ENCODE results near the gene WIPI1.

Gene WIPI1

DNA sequence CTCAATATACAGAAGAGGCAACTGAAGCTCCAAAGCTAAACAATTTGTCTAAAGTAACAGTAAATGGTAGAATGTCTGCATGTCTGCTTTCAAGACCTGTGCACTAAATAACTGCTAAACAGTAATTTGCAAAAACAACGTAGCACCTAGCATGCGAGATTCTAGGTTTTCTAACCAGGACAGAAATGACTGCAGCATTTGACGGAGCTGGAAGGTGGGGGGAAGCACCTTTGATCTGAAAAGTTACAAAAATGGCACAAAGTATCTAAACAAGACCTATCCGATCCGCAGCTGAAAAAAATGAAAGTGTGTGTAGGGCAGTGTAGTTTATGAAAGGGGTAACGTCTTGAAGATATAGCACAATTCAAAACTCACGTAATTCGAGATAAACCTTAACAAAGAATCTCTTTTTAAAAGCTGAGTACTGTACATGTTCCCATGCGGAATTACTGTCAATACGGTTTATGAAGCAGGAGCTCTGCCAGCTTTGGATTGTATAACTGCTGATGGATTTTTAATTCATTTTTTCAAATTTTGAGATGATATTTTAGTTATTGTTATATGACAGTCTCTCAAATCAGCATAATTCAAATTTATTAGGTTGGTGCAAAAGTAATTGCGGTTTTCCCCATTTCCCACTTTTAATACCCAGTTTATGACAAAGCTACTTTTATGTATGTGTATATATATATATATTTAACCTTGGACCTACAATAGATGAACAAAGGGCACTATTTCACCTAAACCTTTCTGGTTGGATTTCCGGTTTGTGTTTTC, 1.2 kb upstream of the WIPI1 start:
- Histone ChIP-seq H3K9ac (ENCODE audit: insufficient read length) (no peak overlapping the region), H3K9me3 (ENCODE audit: low read depth, low read length) (no peaks in the 10 kb centered on the region), H3K36me3 (ENCODE audit: insufficient read depth, low read length) (no peaks in the 10 kb centered on the region), H3K27ac (no peak overlapping the region), H3K4me3 (peak overlapping the region; percentile 74)
- no peak for TF ChIP-seq POLR2AphosphoS5 (IDR thresholded peaks at IDR 0.05; ENCODE audit: borderline replicate concordance, low read depth, low read length)
- no peak for DNase-seq (ENCODE audit: low read depth, low spot score)

DNA sequence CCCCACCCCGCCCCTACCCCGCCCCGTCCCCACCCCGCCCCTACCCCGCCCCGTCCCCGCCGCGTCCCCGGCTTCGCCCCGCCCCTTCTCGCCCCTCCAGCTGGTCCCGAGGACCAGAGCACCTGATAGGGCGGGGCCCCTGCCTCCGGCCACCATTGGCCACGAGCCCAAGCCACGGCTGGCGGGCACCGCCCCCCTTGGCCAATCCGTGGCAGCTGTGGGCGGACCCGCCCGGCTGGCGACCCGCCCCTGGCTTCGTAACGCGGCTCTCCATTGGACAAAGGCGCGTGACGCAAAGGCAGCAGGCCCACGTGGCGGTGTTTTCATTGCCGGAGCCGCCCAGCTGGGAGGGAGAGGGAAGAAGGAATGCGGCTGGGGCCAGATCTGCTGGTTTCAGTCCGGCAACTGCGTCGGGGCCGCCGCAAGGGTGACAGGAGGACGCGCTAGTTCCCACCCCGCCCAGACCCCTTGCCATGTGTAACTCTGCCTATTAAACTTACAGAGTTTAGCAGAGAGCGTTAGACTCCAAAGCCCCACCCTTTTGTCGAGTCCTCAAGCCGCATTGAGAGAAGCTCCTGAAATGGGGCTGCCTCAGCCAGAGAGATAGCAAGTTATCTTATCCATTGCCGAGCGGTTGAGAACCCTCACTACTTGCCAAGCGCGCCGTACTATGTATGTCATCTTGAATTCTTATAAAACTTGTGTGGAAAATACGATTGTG, 403 bp upstream of the WIPI1 start:
- H3K27ac ChIP-seq = no peak overlapping the region

DNA sequence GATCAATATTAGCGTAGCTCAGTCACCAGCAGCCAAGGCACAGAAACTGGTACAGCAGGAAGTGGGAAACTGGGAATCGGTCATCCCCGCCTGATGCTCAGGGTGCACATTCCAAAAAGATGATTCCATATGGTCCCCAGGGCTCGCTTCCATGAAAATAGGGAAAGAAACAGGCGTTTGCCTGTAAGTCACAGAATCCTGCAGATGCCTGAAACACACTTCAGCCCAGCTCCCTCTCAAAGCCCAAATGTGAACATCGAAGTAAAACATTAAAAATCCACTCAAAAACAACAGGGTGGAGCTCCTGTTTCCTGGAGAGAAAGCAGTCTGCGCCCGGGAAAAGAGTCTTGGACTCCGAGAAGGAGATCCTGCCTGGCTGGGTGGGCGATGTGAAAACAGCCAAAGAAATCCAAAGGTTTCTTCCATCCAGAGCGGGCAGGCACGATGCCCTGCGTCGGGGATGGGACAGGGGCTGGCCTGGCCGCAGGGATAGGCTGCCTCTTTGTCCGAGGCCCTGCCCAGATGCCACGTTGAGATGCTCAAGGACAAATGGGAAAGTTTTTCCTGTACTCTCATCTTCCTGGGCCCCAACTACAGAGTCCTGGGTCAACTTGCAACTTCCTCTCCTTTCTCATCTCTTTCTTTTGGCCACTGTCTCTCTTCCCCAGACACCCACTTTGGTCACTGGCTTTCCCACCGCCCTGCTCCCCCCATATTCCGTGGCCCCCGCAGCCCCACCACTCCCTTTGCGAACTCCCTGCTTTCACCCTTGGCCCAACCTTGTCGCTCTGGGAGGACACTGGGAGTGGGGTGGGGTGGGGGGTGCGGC, 743 bp downstream of the WIPI1 start:
- no peak for DNase-seq (ENCODE audit: low read depth, low spot score)
- TF ChIP-seq EZH2 (IDR thresholded peaks at IDR 0.05) (no peak), FOXP2 (optimal IDR thresholded peaks at IDR 0.05; ENCODE audit: control extremely low read depth, extremely low read length, insufficient read depth) (no peak), POLR2AphosphoS5 (IDR thresholded peaks at IDR 0.05; ENCODE audit: borderline replicate concordance, low read depth, low read length) (no peak)
- Histone ChIP-seq H3K36me3 (ENCODE audit: insufficient read depth, low read length) (no peaks in the 10 kb centered on the region), H3K9ac (ENCODE audit: insufficient read length) (no peak overlapping the region), H3K9me3 (ENCODE audit: low read depth, low read length) (no peaks in the 10 kb centered on the region), H3K4me3 (peak overlapping the region; percentile 75), H3K27ac (no peak overlapping the region)

More for the DNA sequence above, 403 bp upstream of the WIPI1 start:
- H3K9me3 ChIP-seq (ENCODE audit: low read depth, low read length) = no peaks in the 10 kb centered on the region
- H3K4me3 ChIP-seq = peak overlapping the region; percentile 74
- H3K36me3 ChIP-seq (ENCODE audit: insufficient read depth, low read length) = no peaks in the 10 kb centered on the region
- peak; percentile 66 for DNase-seq (ENCODE audit: low read depth, low spot score)
- H3K9ac ChIP-seq (ENCODE audit: insufficient read length) = no peak overlapping the region
- no peak for TF ChIP-seq FOXP2 (optimal IDR thresholded peaks at IDR 0.05; ENCODE audit: control extremely low read depth, extremely low read length, insufficient read depth)
- no peak for TF ChIP-seq POLR2AphosphoS5 (IDR thresholded peaks at IDR 0.05; ENCODE audit: borderline replicate concordance, low read depth, low read length)
- no peak for TF ChIP-seq EZH2 (IDR thresholded peaks at IDR 0.05)

DNA sequence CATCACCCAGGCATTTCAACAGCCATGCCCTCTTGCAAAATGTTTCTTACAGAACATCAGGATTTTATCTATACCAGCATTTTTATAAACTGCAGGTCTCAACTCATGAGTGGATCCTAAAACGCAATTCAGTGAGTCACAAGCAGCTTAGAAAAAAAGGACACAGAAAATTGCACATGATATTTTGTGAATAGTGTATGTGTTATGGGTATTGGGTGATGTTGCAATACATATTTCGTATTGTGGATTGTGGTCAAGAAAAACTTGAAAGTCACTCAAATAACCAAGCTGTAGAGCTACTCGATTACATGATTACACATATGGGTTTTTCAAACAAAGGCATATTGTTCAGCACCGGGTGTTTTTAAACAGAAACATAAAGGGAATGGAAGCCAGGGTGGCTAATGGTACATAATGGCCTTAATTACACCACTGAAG, 1.4 kb downstream of the WIPI1 start:
- H3K27ac ChIP-seq = no peak overlapping the region
- H3K4me3 ChIP-seq = no peak overlapping the region
- no peaks in the 10 kb centered on the region for H3K36me3 ChIP-seq (ENCODE audit: insufficient read depth, low read length)
- no peaks in the 10 kb centered on the region for H3K9me3 ChIP-seq (ENCODE audit: low read depth, low read length)
- no peak for TF ChIP-seq FOXP2 (optimal IDR thresholded peaks at IDR 0.05; ENCODE audit: control extremely low read depth, extremely low read length, insufficient read depth)
- no peak for TF ChIP-seq EZH2 (IDR thresholded peaks at IDR 0.05)
- no peak overlapping the region for H3K9ac ChIP-seq (ENCODE audit: insufficient read length)
- DNase-seq (ENCODE audit: low read depth, low spot score) = no peak

DNA sequence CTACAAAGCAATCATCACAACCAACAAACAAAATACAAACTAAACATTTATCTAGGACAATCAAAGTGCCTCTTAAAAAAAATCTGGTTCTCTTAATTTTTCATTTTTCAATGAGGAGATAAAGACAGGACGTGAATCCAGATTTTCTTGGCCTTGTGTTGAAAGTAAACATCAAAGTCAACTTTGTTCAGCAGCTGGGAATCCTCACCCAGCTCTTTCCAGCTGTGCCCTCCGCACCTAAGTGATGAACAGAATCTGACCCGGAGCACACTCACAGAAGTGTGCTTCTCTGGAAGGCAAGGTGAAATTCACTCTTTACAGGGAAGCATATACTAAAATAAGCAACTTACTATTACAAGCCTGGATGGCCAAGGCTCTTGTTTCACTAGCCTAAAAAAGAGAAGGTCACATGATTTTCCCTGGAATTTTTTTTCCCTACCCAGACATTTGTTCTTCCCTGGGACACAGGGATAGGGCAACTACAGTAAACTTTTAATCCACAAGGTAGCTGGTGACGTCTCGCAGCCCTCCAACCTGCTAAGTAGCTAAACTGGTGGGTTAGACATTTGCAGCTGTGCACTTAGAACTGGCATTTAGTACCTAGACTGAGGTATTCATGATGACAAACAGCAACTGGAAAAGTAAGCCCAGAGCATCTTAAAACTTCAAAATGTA, 3.2 kb downstream of the WIPI1 start:
- DNase-seq (ENCODE audit: low read depth, low spot score) = no peak
- no peak overlapping the region for H3K4me3 ChIP-seq
- H3K9ac ChIP-seq (ENCODE audit: insufficient read length) = no peak overlapping the region
- no peak overlapping the region for H3K27ac ChIP-seq
- no peak for TF ChIP-seq POLR2AphosphoS5 (IDR thresholded peaks at IDR 0.05; ENCODE audit: borderline replicate concordance, low read depth, low read length)
- no peak for TF ChIP-seq EZH2 (IDR thresholded peaks at IDR 0.05)
- no peak for TF ChIP-seq FOXP2 (optimal IDR thresholded peaks at IDR 0.05; ENCODE audit: control extremely low read depth, extremely low read length, insufficient read depth)
- no peaks in the 10 kb centered on the region for H3K36me3 ChIP-seq (ENCODE audit: insufficient read depth, low read length)
- H3K9me3 ChIP-seq (ENCODE audit: low read depth, low read length) = no peaks in the 10 kb centered on the region

DNA sequence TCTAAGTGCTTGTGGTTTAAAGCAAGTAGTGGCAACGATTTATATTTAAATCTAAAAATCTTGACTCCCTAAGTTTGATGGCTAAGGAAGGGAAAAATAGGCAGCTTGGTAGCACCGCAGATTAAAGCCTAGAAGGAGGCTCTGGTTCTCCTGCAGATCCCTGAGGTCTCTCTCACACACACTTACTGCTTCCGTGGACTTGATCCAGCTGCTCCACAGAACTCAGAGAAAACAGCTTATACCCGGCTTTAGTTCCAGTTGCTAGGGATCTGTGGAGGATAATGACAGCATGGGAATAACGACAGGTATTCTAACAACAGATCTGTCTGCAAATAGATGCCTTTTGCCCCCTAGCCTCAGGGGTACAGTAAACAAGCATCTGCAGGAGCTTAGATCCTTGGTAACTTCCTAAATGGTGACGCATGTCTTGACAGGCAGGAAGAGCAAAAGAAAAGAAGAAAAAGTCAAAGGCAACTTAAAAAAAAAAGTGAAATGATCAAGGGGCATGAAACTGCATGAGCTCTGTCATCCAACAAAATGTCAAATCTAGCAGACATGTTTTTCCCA, 4.5 kb downstream of the WIPI1 start:
- H3K27ac ChIP-seq = no peak overlapping the region
- DNase-seq (ENCODE audit: low read depth, low spot score) = no peak
- H3K9ac ChIP-seq (ENCODE audit: insufficient read length) = no peak overlapping the region
- H3K9me3 ChIP-seq (ENCODE audit: low read depth, low read length) = no peaks in the 10 kb centered on the region
- TF ChIP-seq EZH2 (IDR thresholded peaks at IDR 0.05) = no peak
- no peak for TF ChIP-seq POLR2AphosphoS5 (IDR thresholded peaks at IDR 0.05; ENCODE audit: borderline replicate concordance, low read depth, low read length)
- TF ChIP-seq FOXP2 (optimal IDR thresholded peaks at IDR 0.05; ENCODE audit: control extremely low read depth, extremely low read length, insufficient read depth) = no peak
- no peaks in the 10 kb centered on the region for H3K36me3 ChIP-seq (ENCODE audit: insufficient read depth, low read length)
- no peak overlapping the region for H3K4me3 ChIP-seq

DNA sequence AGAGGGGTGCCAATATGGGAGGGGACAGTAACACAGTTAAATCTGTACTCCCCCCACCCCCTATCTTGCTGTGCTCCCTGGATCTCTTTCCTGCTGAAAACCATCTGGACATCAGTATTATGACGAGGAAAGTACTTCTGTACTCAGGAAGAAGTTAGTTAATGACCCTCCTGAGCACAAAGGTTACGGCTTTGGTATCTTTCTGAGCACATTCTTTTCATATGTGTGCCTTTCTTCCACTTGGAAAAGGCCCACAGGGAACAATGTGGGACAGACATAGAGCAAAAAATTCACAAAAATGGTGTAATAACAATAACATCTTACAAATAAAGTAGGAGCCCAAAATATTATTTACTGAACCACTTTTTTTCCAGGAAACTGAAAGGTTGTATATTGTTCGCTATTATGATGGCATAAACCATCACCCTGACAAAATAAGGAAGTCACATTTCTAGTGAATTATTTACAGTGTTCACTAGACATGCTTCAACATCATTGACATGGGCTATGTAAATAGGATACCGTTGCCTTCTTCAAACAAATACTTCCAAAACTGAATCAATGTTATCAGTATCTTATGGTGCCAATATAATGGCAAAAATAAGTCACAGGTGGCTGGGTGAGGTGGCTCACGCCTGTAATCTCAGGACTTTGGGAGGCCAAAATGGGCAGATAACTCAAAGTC, 5.5 kb downstream of the WIPI1 start:
- no peaks in the 10 kb centered on the region for H3K36me3 ChIP-seq (ENCODE audit: insufficient read depth, low read length)
- H3K27ac ChIP-seq = no peak overlapping the region
- TF ChIP-seq POLR2AphosphoS5 (IDR thresholded peaks at IDR 0.05; ENCODE audit: borderline replicate concordance, low read depth, low read length) (no peak), FOXP2 (optimal IDR thresholded peaks at IDR 0.05; ENCODE audit: control extremely low read depth, extremely low read length, insufficient read depth) (no peak), EZH2 (IDR thresholded peaks at IDR 0.05) (no peak)
- no peak overlapping the region for H3K9ac ChIP-seq (ENCODE audit: insufficient read length)
- DNase-seq (ENCODE audit: low read depth, low spot score) = no peak
- H3K4me3 ChIP-seq = no peak overlapping the region
- no peaks in the 10 kb centered on the region for H3K9me3 ChIP-seq (ENCODE audit: low read depth, low read length)

All from SK-N-MC (cell line).